ENCODE data around the gene MACROD2.
A peak's percentile ranks its signal among the peaks of the same experiment; 100 is the strongest.

MACROD2 gene

DNA sequence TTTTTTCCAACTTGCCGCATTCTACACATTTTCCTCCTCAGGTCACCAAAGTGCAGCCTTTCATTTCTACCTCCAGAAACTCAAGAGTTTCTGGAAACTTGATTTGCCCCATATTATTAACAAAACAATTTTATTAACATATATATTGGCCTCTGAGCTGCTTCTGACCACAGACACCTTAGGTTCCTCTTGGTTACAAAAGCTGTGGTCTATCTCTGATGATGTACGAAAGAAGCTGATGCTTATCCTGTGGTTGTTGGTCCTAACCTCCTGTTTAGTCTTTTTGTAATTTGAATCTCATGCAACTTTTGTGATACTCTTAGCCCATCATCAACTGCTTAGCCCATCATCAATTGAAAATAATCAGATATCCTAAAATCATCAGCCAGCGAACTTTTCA, 1842.2 kb downstream of the MACROD2 start:
- no peaks in the 10 kb centered on the region for H3K4me1 Mint-ChIP-seq
- no peak overlapping the region for H3K27ac Mint-ChIP-seq
- no peak overlapping the region for H3K4me3 Mint-ChIP-seq
- DNase-seq (ENCODE audit: low spot score in 2 of 2) (no peak), ATAC-seq (ENCODE audit: low read depth) (peak; percentile 32)
- no peaks in the 10 kb centered on the region for H3K36me3 Mint-ChIP-seq
- H3K27me3 Mint-ChIP-seq: peaks cover 4% of the 10 kb centered on the region
- peaks cover 6% of the 10 kb centered on the region for H3K9me3 Mint-ChIP-seq

DNA sequence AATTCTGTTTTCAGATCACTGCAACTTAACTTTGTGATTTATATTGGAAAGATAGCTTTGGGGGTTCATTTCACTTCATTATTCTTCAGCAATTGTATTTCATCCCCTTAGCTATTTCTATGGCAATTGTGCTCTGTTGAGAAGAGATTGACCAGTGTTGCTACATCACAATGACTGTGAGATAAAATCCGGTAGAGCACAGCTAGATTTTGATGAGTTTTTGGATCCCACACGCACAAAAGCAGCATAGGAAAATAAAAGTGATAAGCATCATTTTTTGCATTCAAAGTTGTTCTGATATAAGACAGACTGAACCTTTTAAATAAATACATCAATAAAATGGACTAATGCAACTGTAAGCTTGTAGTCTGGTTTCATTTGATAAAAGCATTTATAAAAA, 1843.2 kb downstream of the MACROD2 start:
- DNase-seq (ENCODE audit: low spot score in 2 of 2) (no peak), ATAC-seq (ENCODE audit: low read depth) (no peak)
- Mint-ChIP-seq H3K27me3 (no peaks in the 10 kb centered on the region), H3K4me3 (no peak overlapping the region), H3K4me1 (peaks cover 4% of the 10 kb centered on the region), H3K36me3 (no peaks in the 10 kb centered on the region), H3K9me3 (peaks cover 6% of the 10 kb centered on the region), H3K27ac (no peak overlapping the region)

DNA sequence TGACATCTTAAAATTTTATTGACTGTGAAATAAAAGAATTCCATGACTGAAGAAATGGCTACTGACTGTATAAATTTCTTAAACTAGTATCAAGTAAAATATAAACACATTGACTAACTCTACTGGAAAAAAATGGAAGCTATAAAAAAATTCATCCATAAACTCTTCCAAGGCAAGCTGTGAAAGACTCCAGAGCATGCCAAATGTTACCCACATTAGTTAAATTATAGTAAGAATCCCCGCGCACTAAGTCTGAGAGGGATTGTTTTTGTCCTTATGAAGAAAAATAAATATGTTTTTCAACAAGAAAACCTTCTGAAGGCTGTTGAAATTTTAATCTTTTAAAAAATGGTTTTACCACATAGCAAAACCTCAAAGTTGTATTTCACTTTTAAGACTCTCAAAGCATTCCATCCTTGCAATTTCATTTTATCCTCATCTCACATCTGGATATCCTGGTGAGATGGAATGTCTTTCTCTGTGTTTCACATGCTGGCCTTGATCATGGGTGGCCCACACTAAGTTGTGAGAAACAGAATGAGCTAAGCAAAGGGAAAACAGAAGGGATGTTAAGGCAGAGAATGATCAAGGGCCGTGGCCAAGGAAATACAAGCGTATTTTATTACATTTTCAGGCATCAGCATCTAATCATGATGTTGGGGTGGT, 1845.5 kb downstream of the MACROD2 start:
- Mint-ChIP-seq H3K36me3 (no peaks in the 10 kb centered on the region), H3K27ac (no peak overlapping the region), H3K4me1 (peaks cover 4% of the 10 kb centered on the region), H3K9me3 (peaks cover 6% of the 10 kb centered on the region), H3K4me3 (no peak overlapping the region), H3K27me3 (no peaks in the 10 kb centered on the region)
- DNase-seq (ENCODE audit: low spot score in 2 of 2): no peak
- no peak for ATAC-seq (ENCODE audit: low read depth)

DNA sequence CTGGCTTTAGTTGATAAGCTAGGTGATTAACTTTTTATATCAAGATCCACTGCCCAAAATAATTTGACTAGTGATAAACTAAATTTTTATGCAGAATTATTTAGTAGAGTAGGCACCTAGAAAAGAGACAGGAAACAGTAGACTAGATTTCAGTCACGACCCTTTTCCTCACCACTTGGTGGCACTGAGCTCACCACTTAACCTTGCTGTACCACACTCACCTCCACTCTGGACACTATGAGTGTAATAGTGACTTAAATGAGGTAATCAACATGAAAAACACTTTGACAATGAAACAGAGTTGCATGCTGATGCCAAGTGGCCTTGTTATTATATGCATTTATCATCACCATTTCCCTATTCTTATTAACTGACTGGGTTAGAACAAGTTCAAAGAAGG, 1847.6 kb downstream of the MACROD2 start:
- ATAC-seq (ENCODE audit: low read depth) (peak; percentile 44), DNase-seq (ENCODE audit: low spot score in 2 of 2) (peak in 1 of 2 donors; percentile 7)
- Mint-ChIP-seq H3K9me3 (peaks cover 6% of the 10 kb centered on the region), H3K4me3 (no peak overlapping the region), H3K27ac (no peak overlapping the region), H3K4me1 (peaks cover 4% of the 10 kb centered on the region), H3K27me3 (no peaks in the 10 kb centered on the region), H3K36me3 (no peaks in the 10 kb centered on the region)

DNA sequence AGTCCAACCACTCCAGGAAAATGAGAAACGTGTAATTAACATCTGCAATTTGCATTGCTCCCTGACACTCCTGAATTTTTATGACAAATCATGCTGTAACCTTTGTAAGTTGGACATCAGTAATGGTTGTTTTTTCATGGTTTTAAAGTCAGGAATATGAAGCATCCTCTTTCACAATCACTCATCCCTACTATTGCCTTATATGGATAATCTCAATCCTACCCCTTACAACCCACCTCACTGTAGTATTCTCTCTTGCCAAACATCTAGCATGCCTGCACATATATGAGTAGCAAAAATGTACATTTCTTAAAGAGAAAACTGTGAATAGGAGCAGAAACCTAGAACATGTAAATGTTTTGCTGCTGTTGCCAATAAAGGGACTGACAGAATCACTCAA, 1848.5 kb downstream of the MACROD2 start:
- Mint-ChIP-seq H3K9me3 (peaks cover 6% of the 10 kb centered on the region), H3K36me3 (no peaks in the 10 kb centered on the region), H3K4me3 (no peak overlapping the region), H3K27ac (no peak overlapping the region), H3K4me1 (peaks cover 4% of the 10 kb centered on the region), H3K27me3 (no peaks in the 10 kb centered on the region)
- ATAC-seq (ENCODE audit: low read depth): no peak
- no peak for DNase-seq (ENCODE audit: low spot score in 2 of 2)

- no peak for ATAC-seq (ENCODE audit: low read depth)
- Mint-ChIP-seq H3K27me3 (no peaks in the 10 kb centered on the region), H3K4me1 (peaks cover 4% of the 10 kb centered on the region)
Measured at GRCh38 chr20:15847196-15847784, 1852.0 kb downstream of the MACROD2 start.

GRCh38 chr20:15848126-15848525, 1852.8 kb downstream of the MACROD2 start:
- Mint-ChIP-seq H3K27ac (no peak overlapping the region), H3K4me1 (peaks cover 1% of the 10 kb centered on the region), H3K4me3 (no peak overlapping the region), H3K9me3 (no peaks in the 10 kb centered on the region), H3K27me3 (no peaks in the 10 kb centered on the region), H3K36me3 (no peaks in the 10 kb centered on the region)
- DNase-seq (ENCODE audit: low spot score in 2 of 2) (no peak), ATAC-seq (ENCODE audit: low read depth) (no peak)

More at GRCh38 chr20:15847196-15847784, 1852.0 kb downstream of the MACROD2 start:
- Mint-ChIP-seq H3K36me3 (no peaks in the 10 kb centered on the region), H3K4me3 (no peak overlapping the region), H3K9me3 (no peaks in the 10 kb centered on the region), H3K27ac (no peak overlapping the region)
- DNase-seq (ENCODE audit: low spot score in 2 of 2): no peak

DNA sequence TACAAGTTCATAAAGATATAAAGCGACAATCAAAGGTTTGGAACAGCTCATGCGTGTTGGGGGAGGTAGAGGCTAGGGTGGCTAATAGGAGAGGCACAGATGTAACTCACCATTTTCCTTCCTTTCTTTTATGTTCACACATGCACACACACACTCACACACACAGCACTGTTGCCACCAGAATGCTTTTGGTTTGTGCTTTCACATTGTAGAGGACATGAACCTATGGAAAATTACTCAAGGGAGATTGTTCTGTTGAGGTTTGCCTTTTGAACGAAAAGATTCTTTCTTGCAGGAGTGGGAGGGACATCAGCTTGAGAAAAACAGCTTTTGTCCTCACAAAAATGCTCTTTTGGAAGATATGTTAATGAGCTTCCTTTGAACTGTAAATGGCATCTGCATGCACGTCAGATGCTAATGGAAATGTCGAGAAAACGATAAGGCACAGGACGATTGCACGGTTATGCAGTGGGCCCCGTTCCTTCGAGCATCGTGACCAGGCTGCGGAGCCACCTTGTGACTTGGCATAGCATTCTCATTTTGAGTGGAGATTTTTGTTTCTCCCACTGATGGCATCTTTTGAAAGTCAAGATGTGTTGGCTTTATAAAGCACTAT, 1853.8 kb downstream of the MACROD2 start:
- Mint-ChIP-seq H3K4me3 (no peak overlapping the region), H3K27ac (no peak overlapping the region), H3K27me3 (no peaks in the 10 kb centered on the region), H3K9me3 (no peaks in the 10 kb centered on the region), H3K4me1 (peaks cover 4% of the 10 kb centered on the region), H3K36me3 (no peaks in the 10 kb centered on the region)
- DNase-seq (ENCODE audit: low spot score in 2 of 2) (no peak), ATAC-seq (ENCODE audit: low read depth) (no peak)

DNA sequence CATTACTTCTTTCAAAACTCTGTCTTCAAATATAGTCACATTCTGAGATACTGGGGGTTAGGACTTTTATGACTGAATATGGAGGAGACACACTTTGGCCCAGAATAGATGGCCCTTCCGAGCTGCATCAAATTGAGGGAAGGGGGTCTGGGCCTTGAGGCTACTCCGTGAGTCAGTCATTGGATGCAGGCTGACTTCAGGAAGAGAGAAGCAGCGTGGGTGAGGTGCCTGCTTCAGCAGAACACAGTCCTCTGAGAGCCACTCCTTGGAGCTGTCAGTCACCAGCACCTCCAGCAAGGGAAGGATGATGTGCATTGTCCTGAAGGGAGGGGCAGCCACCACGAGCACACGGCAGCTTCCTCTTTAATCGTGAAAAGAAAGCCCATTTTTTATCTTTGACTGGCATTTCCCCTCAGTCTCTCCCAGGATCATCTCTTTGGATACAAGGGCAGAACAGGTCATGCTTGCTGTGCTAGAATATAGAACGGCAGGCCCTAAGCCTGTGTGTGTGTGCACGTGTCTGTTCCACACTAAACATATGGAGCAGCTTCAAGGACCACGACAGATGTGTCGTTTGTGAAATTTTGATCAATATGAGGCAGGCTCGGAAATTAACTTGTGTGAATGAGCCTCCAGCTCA, 1856.4 kb downstream of the MACROD2 start:
- DNase-seq (ENCODE audit: low spot score in 2 of 2): no peak
- Mint-ChIP-seq H3K9me3 (no peaks in the 10 kb centered on the region), H3K4me1 (peaks cover 7% of the 10 kb centered on the region), H3K27ac (no peak overlapping the region), H3K27me3 (no peaks in the 10 kb centered on the region), H3K36me3 (no peaks in the 10 kb centered on the region), H3K4me3 (no peak overlapping the region)
- ATAC-seq (ENCODE audit: low read depth): no peak

DNA sequence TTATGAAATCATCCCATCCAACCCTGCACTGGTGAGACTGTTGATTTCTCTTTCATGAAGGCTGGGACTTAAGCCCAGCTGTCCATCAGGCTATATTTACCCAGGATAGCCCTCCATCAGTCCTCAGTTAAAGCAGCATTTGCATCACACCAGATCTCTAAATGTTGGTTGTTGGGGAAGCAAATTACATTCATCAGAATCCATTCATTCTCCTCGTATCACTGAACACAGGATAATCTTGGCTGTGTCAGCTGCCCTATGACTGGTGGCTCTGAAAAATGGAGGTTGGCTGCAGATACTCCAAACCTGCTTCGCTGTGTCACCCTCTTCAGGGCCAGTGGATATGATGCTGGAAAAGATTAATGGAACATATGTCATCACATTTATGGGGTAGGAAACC, 1859.6 kb downstream of the MACROD2 start:
- ATAC-seq (ENCODE audit: low read depth) (no peak), DNase-seq (ENCODE audit: low spot score in 2 of 2) (no peak)
- Mint-ChIP-seq H3K27ac (peak overlapping the region; percentile 7), H3K4me1 (peaks cover 27% of the 10 kb centered on the region), H3K27me3 (no peaks in the 10 kb centered on the region), H3K9me3 (peaks cover 2% of the 10 kb centered on the region), H3K36me3 (no peaks in the 10 kb centered on the region), H3K4me3 (no peak overlapping the region)

GRCh38 chr20:15857173-15857784, 1862.0 kb downstream of the MACROD2 start:
- no peak for DNase-seq (ENCODE audit: low spot score in 2 of 2)
- H3K27ac Mint-ChIP-seq: peak overlapping the region; percentile 54

DNA sequence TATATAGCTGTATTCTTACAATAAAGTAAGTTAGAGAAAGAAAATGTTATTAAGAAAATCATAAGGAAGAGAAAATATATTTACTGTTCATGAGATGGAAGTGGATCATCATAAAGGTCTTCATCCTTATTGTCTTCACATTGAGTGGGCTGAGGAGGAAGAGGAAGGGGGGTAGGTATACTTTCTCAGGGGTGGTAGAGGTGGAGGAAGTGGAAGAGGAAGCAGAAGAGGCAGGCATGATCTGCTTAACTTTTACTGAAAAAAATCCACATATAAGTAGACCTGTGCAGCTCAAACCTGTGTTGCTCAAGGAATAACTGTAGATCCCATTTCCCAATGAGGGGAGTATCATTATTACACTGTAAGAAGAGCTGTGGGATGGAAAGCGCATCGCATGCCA, 1863.7 kb downstream of the MACROD2 start:
- Mint-ChIP-seq H3K4me3 (no peak overlapping the region), H3K27me3 (no peaks in the 10 kb centered on the region), H3K27ac (peak overlapping the region; percentile 82)

More at GRCh38 chr20:15857173-15857784, 1862.0 kb downstream of the MACROD2 start:
- peak; percentile 73 for ATAC-seq (ENCODE audit: low read depth)
- Mint-ChIP-seq H3K27me3 (no peaks in the 10 kb centered on the region), H3K4me1 (peaks cover 31% of the 10 kb centered on the region), H3K9me3 (peaks cover 2% of the 10 kb centered on the region), H3K4me3 (peak overlapping the region; percentile 21), H3K36me3 (no peaks in the 10 kb centered on the region)

GRCh38 chr20:15860850-15861249, 1865.5 kb downstream of the MACROD2 start:
- no peak for DNase-seq (ENCODE audit: low spot score in 2 of 2)
- no peak overlapping the region for H3K27ac Mint-ChIP-seq
- peaks cover 29% of the 10 kb centered on the region for H3K4me1 Mint-ChIP-seq
- H3K27me3 Mint-ChIP-seq: no peaks in the 10 kb centered on the region
- H3K4me3 Mint-ChIP-seq: no peak overlapping the region
- ATAC-seq (ENCODE audit: low read depth): no peak
- peaks cover 3% of the 10 kb centered on the region for H3K9me3 Mint-ChIP-seq
- H3K36me3 Mint-ChIP-seq: peaks cover 3% of the 10 kb centered on the region

More for the DNA sequence above, 1863.7 kb downstream of the MACROD2 start:
- Mint-ChIP-seq H3K36me3 (no peaks in the 10 kb centered on the region), H3K4me1 (peaks cover 26% of the 10 kb centered on the region), H3K9me3 (peaks cover 2% of the 10 kb centered on the region)
- DNase-seq (ENCODE audit: low spot score in 2 of 2) (no peak), ATAC-seq (ENCODE audit: low read depth) (peak; percentile 65)

GRCh38 chr20:15862178-15862577, 1866.9 kb downstream of the MACROD2 start:
- peaks cover 23% of the 10 kb centered on the region for H3K4me1 Mint-ChIP-seq
- peaks cover 4% of the 10 kb centered on the region for H3K9me3 Mint-ChIP-seq
- H3K27me3 Mint-ChIP-seq: no peaks in the 10 kb centered on the region
- DNase-seq (ENCODE audit: low spot score in 2 of 2): no peak
- ATAC-seq (ENCODE audit: low read depth): no peak
- H3K27ac Mint-ChIP-seq: no peak overlapping the region
- H3K36me3 Mint-ChIP-seq: peaks cover 3% of the 10 kb centered on the region
- no peak overlapping the region for H3K4me3 Mint-ChIP-seq
